HG02938 (cell line): ENCODE results near the gene CSTA.

Source experiments
- ATAC-seq: cut with Tn5 transposase; IDR thresholded peaks from one replicate; pipeline ENCODE4 v1.9.1; 2021; ENCODE audit warnings: mild to moderate bottlenecking, moderate library complexity; ENCODE audit not compliant: unreplicated experiment

CSTA gene

GRCh38 chr3:122318620-122319019, 6.4 kb upstream of the CSTA start:
- ATAC-seq: no peak

- ATAC-seq: peak; percentile 58
Measured at GRCh38 chr3:122322095-122323075, 2.7 kb upstream of the CSTA start.

- no peak for ATAC-seq
Measured at GRCh38 chr3:122325769-122326168, 721 bp downstream of the CSTA start.

- ATAC-seq: no peak
Measured at GRCh38 chr3:122331886-122332285, 6.8 kb downstream of the CSTA start.

- ATAC-seq: no peak
Measured at GRCh38 chr3:122332551-122332950, 7.5 kb downstream of the CSTA start.

GRCh38 chr3:122342803-122343202, 17.8 kb downstream of the CSTA start:
- ATAC-seq: no peak

- ATAC-seq: no peak
Measured at GRCh38 chr3:122343654-122344053, 18.6 kb downstream of the CSTA start.

GRCh38 chr3:122349171-122349570, 24.1 kb downstream of the CSTA start:
- no peak for ATAC-seq

- no peak for ATAC-seq
Measured at GRCh38 chr3:122350814-122351418, 25.9 kb downstream of the CSTA start.

GRCh38 chr3:122351612-122352011, 26.6 kb downstream of the CSTA start:
- no peak for ATAC-seq

GRCh38 chr3:122353215-122353614, 28.2 kb downstream of the CSTA start:
- no peak for ATAC-seq

GRCh38 chr3:122353893-122354401, 28.9 kb downstream of the CSTA start:
- ATAC-seq: no peak

GRCh38 chr3:122355612-122356011, 30.6 kb downstream of the CSTA start:
- ATAC-seq: no peak

GRCh38 chr3:122356402-122356801, 31.4 kb downstream of the CSTA start:
- no peak for ATAC-seq

- no peak for ATAC-seq
Measured at GRCh38 chr3:122357828-122358702, 33.0 kb downstream of the CSTA start.

- ATAC-seq: no peak
Measured at GRCh38 chr3:122358703-122359032, 33.6 kb downstream of the CSTA start.

GRCh38 chr3:122362026-122362425, 37.0 kb downstream of the CSTA start:
- no peak for ATAC-seq

GRCh38 chr3:122364490-122364889, 39.4 kb downstream of the CSTA start:
- ATAC-seq: no peak

GRCh38 chr3:122365073-122365472, 40.0 kb downstream of the CSTA start:
- peak; percentile 54 for ATAC-seq

GRCh38 chr3:122365582-122366378, 40.7 kb downstream of the CSTA start:
- peak; percentile 84 for ATAC-seq
